Measurements from ENCODE around the gene INAFM2. TPM values are rescaled to one million over a fixed set of nuclear protein-coding genes. Genes with fewer than 3 reads are reported as not detected.

Gene INAFM2
- total RNA-seq, 2 donors from 2014 or later, result 5.8 to 14.2 TPM

GRCh38 chr15:40343512-40343911 is 20.0 kb downstream of the INAFM2 start:
- DNase-seq (ENCODE audit: low spot score in 2 of 2) (no peak), ATAC-seq (no peak)
- no peak overlapping the region for H3K27ac Mint-ChIP-seq
- no peaks in the 10 kb centered on the region for H3K36me3 Mint-ChIP-seq
- H3K9me3 Mint-ChIP-seq, result no peaks in the 10 kb centered on the region

- DNase-seq (ENCODE audit: low spot score in 2 of 2) (no peak), ATAC-seq (peak in 1 of 2 donors; percentile 15)
- H3K36me3 Mint-ChIP-seq, result no peaks in the 10 kb centered on the region
- no peaks in the 10 kb centered on the region for H3K9me3 Mint-ChIP-seq
- H3K27ac Mint-ChIP-seq, result no peak overlapping the region
Observed at GRCh38 chr15:40344217-40344616, 20.7 kb downstream of the INAFM2 start.

GRCh38 chr15:40344631-40345120 is 21.2 kb downstream of the INAFM2 start:
- H3K9me3 Mint-ChIP-seq, result no peaks in the 10 kb centered on the region

GRCh38 chr15:40345225-40345866 is 21.9 kb downstream of the INAFM2 start:
- H3K27ac Mint-ChIP-seq, result no peak overlapping the region
- DNase-seq (ENCODE audit: low spot score in 2 of 2) (no peak), ATAC-seq (no peak)

More at GRCh38 chr15:40344631-40345120, 21.2 kb downstream of the INAFM2 start:
- ATAC-seq, result peak; percentile 83 to 85
- H3K36me3 Mint-ChIP-seq, result no peaks in the 10 kb centered on the region
- H3K27ac Mint-ChIP-seq, result no peak overlapping the region
- peak in 1 of 2 donors; percentile 74 for DNase-seq (ENCODE audit: low spot score in 2 of 2)

GRCh38 chr15:40345867-40346578 is 22.5 kb downstream of the INAFM2 start:
- no peaks in the 10 kb centered on the region for H3K36me3 Mint-ChIP-seq
- no peak overlapping the region for H3K27ac Mint-ChIP-seq
- no peak for DNase-seq (ENCODE audit: low spot score in 2 of 2)
- no peak for ATAC-seq
- no peaks in the 10 kb centered on the region for H3K9me3 Mint-ChIP-seq

More at GRCh38 chr15:40345225-40345866, 21.9 kb downstream of the INAFM2 start:
- H3K9me3 Mint-ChIP-seq, result no peaks in the 10 kb centered on the region
- H3K36me3 Mint-ChIP-seq, result no peaks in the 10 kb centered on the region

DNA sequence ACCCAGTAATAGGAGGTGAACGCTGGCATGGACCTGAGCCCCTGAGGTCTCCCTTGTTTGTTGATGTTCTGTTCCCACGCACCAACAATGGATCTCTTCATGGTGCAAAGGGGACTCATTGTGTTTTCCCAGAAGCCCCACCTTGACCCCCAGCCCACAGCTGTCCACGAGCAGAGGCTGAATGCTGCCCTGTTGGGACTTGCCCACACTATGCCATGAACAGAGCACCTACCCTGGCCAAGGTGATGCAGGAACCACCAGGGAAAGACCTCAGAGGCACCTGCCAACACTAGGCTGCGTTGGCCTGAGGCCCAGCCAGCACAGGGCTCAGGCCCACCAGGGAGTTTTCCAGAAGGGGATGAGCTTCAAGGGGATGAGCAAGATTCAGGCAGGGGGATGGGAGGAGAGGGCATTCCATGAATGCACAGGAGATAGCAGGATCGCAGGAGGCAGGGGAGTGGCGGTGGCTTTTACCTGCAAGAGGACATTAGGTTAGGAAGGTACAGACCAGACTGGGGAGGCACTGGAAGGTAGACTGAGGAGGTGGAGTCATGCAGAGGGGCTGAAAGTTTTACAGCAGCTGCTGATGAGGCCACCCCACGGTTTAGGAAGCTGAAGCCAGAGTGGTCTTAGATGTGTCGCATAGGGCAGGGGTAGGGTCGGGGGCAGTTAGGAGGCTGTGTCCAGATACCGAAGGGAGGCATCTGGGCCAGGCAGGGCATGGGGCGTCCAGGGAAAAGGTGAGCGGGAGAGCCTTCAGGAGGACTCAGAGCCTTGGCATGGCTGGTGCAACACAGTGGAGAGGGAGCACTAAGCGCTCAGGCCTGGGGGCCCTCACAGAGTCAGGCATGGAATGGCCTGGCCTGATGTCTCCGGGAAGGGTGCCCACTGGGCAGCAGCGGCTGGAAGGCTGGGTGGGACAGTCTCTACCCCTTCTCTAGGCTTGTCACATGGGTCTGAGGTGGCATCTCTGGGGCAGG is 23.4 kb downstream of the INAFM2 start:
- no peak overlapping the region for H3K27ac Mint-ChIP-seq
- ATAC-seq (no peak), DNase-seq (ENCODE audit: low spot score in 2 of 2) (no peak)
- H3K36me3 Mint-ChIP-seq, result no peaks in the 10 kb centered on the region
- H3K9me3 Mint-ChIP-seq, result no peaks in the 10 kb centered on the region

DNA sequence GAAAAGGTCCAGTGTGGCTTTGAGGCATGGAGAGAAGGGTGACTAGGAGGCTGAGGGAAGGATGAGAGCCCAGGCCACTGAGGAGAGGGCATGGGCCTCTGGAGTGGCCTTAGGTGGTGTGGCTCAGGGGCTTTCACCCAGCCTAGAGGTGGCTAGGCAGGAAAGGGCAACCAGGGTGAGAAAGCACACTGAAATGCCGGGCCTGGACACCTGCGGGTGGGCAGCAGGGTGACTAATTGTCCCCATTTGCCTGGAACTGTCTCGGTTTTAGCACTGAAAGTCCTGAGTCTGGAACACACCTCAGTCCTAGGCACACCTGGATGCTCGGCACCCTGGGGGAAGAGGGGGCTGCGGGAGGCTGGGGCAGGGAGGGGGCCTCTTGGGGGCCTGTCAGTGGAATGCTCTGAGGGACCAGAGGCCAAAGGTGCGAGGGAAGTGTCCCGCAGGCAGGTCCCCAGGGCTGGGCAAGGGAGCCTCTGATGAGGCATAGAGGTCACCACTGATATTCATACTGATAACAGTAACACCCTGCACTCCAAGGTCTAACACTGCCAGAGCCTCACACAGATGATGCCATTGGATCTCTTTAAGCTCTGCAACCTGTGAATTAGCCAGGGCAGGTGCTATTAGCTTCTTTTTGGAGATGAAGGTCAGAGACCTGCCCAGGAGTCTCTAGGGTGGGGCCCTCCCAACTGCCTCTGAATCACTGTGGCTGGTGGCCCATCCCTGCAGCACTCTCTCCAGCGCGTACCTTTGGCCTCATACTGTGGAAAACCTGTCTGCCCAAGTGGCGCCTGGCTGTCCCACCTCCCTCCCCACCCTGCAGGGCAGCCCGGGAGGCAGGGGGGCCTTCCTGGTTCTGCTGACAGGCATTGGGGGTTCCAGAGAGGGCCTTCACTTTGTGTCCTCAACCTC is 24.3 kb downstream of the INAFM2 start:
- no peak for DNase-seq (ENCODE audit: low spot score in 2 of 2)
- H3K36me3 Mint-ChIP-seq, result no peaks in the 10 kb centered on the region
- no peak for ATAC-seq
- H3K9me3 Mint-ChIP-seq, result no peaks in the 10 kb centered on the region
- peak overlapping the region in 1 of 2 donors; percentile 66 for H3K27ac Mint-ChIP-seq

GRCh38 chr15:40348474-40348870 is 25.0 kb downstream of the INAFM2 start:
- H3K9me3 Mint-ChIP-seq, result no peaks in the 10 kb centered on the region
- H3K27ac Mint-ChIP-seq, result peak overlapping the region; percentile 34 to 66
- DNase-seq (ENCODE audit: low spot score in 2 of 2) (no peak), ATAC-seq (no peak)
- no peaks in the 10 kb centered on the region for H3K36me3 Mint-ChIP-seq

- Mint-ChIP-seq H3K36me3 (no peaks in the 10 kb centered on the region), H3K9me3 (no peaks in the 10 kb centered on the region), H3K27ac (no peak overlapping the region)
- DNase-seq (ENCODE audit: low spot score in 2 of 2) (no peak), ATAC-seq (no peak)
Observed at GRCh38 chr15:40349163-40349562, 25.7 kb downstream of the INAFM2 start.

GRCh38 chr15:40352281-40352901 is 28.9 kb downstream of the INAFM2 start:
- DNase-seq (ENCODE audit: low spot score in 2 of 2) (no peak), ATAC-seq (no peak)
- no peaks in the 10 kb centered on the region for H3K36me3 Mint-ChIP-seq
- H3K9me3 Mint-ChIP-seq, result no peaks in the 10 kb centered on the region
- H3K27ac Mint-ChIP-seq, result no peak overlapping the region

DNA sequence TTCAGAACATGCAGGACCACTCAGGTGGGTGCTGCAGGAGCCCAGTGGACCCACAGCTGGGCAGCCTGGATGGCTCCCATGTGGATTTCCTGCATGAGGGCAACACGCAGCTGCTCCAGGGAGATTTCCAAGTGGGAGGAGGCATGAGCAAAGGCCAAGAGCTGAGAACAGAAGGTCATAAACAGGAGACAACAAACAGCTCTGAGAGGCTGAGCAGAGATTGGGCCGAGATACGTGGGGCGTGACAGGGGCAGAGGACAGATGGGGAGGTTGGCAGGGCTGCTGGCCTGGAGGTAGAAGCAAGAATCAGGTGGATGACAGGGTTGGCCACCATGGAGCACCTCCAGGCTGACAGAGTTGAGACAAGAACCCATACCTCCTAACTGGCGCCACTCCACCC is 30.2 kb downstream of the INAFM2 start:
- no peaks in the 10 kb centered on the region for H3K9me3 Mint-ChIP-seq
- no peak overlapping the region for H3K27ac Mint-ChIP-seq
- ATAC-seq (no peak), DNase-seq (ENCODE audit: low spot score in 2 of 2) (no peak)
- no peaks in the 10 kb centered on the region for H3K36me3 Mint-ChIP-seq

GRCh38 chr15:40354408-40355171 is 31.1 kb downstream of the INAFM2 start:
- ATAC-seq (no peak), DNase-seq (ENCODE audit: low spot score in 2 of 2) (no peak)
- H3K27ac Mint-ChIP-seq, result no peak overlapping the region
- no peaks in the 10 kb centered on the region for H3K9me3 Mint-ChIP-seq
- H3K36me3 Mint-ChIP-seq, result no peaks in the 10 kb centered on the region

- ATAC-seq (no peak), DNase-seq (ENCODE audit: low spot score in 2 of 2) (no peak)
- H3K9me3 Mint-ChIP-seq, result no peaks in the 10 kb centered on the region
- no peaks in the 10 kb centered on the region for H3K36me3 Mint-ChIP-seq
- no peak overlapping the region for H3K27ac Mint-ChIP-seq
Observed at GRCh38 chr15:40355976-40356585, 32.6 kb downstream of the INAFM2 start.

GRCh38 chr15:40357246-40357645 is 33.8 kb downstream of the INAFM2 start:
- no peak for DNase-seq (ENCODE audit: low spot score in 2 of 2)
- ATAC-seq, result no peak
- no peaks in the 10 kb centered on the region for H3K36me3 Mint-ChIP-seq
- no peaks in the 10 kb centered on the region for H3K9me3 Mint-ChIP-seq
- H3K27ac Mint-ChIP-seq, result no peak overlapping the region

All from activated naive CD4-positive, alpha-beta T cell treated with anti-CD3 and anti-CD28 coated beads, Interleukin-2, amount 50 U/mL, for 72 hours (primary cell).